GM23248 (cell line): ENCODE data around the gene KIF16B. TPM values are rescaled to one million over a fixed set of nuclear protein-coding genes. Genes with fewer than 3 reads are reported as not detected.

Experiments used
- DNase-seq: peaks from one replicate; pipeline ENCODE4 v3.0.0-alpha.2; 2015
- H2AFZ ChIP-seq: fragments of 200-600 bp; sonication (generic); 2 replicates; pipeline ENCODE4 v1.6.1; 2016; ENCODE audit warnings: antibody characterized with exemption
- H3F3A ChIP-seq: fragments of 200-600 bp; sonication (generic); 2 replicates; pipeline ENCODE4 v1.6.1; 2016; ENCODE audit warnings: mild to moderate bottlenecking, antibody characterized with exemption, mixed run types; ENCODE audit not compliant: insufficient read depth
- H3K27ac ChIP-seq: fragments of 200-600 bp; sonication (generic); 2 replicates; pipeline ENCODE4 v1.5.1; 2016; ENCODE audit warnings: mild to moderate bottlenecking
- H3K27me3 ChIP-seq: fragments of 200-600 bp; sonication (generic); replicated peaks from 2 replicates; pipeline ENCODE4 v1.6.1; 2016; ENCODE audit warnings: mild to moderate bottlenecking; ENCODE audit not compliant: insufficient read depth
- H3K36me3 ChIP-seq: fragments of 200-600 bp; sonication (generic); 2 replicates; pipeline ENCODE4 v1.6.1; 2016; ENCODE audit warnings: low read depth, mild to moderate bottlenecking
- H3K4me1 ChIP-seq: fragments of 200-600 bp; sonication (generic); 2 replicates; pipeline ENCODE4 v1.6.1; 2016; ENCODE audit warnings: mild to moderate bottlenecking; ENCODE audit not compliant: insufficient read depth
- H3K4me2 ChIP-seq: fragments of 200-600 bp; sonication (generic); one replicate; pipeline ENCODE4 v1.6.1; 2016; ENCODE audit warnings: mild to moderate bottlenecking; ENCODE audit not compliant: unreplicated experiment
- H3K4me3 ChIP-seq: fragments of 200-600 bp; sonication (generic); 2 replicates; pipeline ENCODE4 v1.5.1; 2016; ENCODE audit warnings: mild to moderate bottlenecking
- H3K79me2 ChIP-seq: fragments of 200-600 bp; sonication (generic); 2 replicates; pipeline ENCODE4 v1.6.1; 2016; ENCODE audit warnings: mild to moderate bottlenecking; ENCODE audit not compliant: insufficient read depth
- H3K9ac ChIP-seq: fragments of 200-600 bp; sonication (generic); 2 replicates; pipeline ENCODE4 v1.6.1; 2016; ENCODE audit warnings: mild to moderate bottlenecking
- H3K9me2 ChIP-seq: fragments of 200-600 bp; sonication (generic); 2 replicates; pipeline ENCODE4 v1.6.1; 2016; ENCODE audit warnings: mixed run types, mild to moderate bottlenecking, moderate library complexity; ENCODE audit not compliant: insufficient read depth
- H3K9me3 ChIP-seq: fragments of 200-600 bp; sonication (generic); one replicate; pipeline ENCODE4 v1.6.1; 2017; ENCODE audit warnings: low read depth
- H4K20me1 ChIP-seq: fragments of 200-600 bp; sonication (generic); 2 replicates; pipeline ENCODE4 v1.6.0; 2016; ENCODE audit not compliant: insufficient read depth
- EZH2 ChIP-seq: fragments of 200-600 bp; sonication (generic); IDR thresholded peaks from 2 replicates; pipeline ENCODE4 v1.6.1; 2018; ENCODE audit warnings: antibody characterized with exemption, mild to moderate bottlenecking; ENCODE audit not compliant: insufficient read depth, poor library complexity, severe bottlenecking
- EZH2phosphoT487 ChIP-seq: fragments of 200-600 bp; sonication (generic); IDR thresholded peaks from 2 replicates; pipeline ENCODE4 v1.6.1; 2018; ENCODE audit warnings: antibody characterized with exemption, moderate library complexity, mild to moderate bottlenecking, low read depth; ENCODE audit not compliant: insufficient read depth
- WGBS, 2 experiments: methylation state at CpG; one replicate each; pipeline ENCODE4 v1.1.6; 2015 to 2017; ENCODE audit warnings: low lambda C conversion rate in 2 of 2, low coverage in 1 of 2; ENCODE audit errors: missing lambda C conversion rate in 2 of 2; 5-methylcytosine and 5-hydroxymethylcytosine counted together
- in situ Hi-C: fragments of 300-500 bp; cut with MboI; formaldehyde crosslinking; loops from 2 replicates; pipeline ENCODE4 v1.15.0; 2020
- polyA plus RNA-seq: library from polyadenylated mRNA; unstranded; fragments of >200 nt; fragmentation: Nextera tagmentation; extraction: Ambion mirVana; gene quantifications from 2 replicates; pipeline ENCODE4 v1.2.1, GENCODE V29; 2016
- total RNA-seq: library from RNA; depleted of rRNA; stranded (reverse); fragments of >200 nt; shearing (Covaris generic); gene quantifications from 2 replicates; pipeline ENCODE4 v1.2.3, GENCODE V29; 2014

Gene KIF16B
- total and polyA plus RNA-seq, 2 experiments from 2014 or later, result 1.7 to 2.6 TPM

DNA sequence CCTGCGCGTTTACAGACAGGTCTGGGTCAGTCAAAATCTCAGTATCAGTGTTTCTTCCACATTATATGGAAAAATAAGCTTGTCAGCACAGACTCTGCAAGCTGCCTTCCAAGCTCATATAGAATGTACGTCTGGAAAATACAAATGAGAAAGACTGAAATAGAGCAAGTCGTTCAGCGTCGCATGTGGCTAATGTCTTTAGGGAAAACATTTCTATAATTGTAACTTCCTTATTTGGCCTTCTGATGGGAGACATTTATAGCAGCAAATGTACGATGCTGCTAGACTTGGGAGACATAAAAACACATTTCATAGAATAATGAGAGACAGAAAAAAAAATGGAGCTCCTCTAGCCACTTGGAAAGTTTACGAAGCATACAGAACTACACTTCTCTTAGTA lies 122.2 kb downstream of the KIF16B start:
- H3K36me3 ChIP-seq, result no peaks in the 10 kb centered on the region
- in situ Hi-C loops, result no loop called here
- no peak overlapping the region for H2AFZ ChIP-seq
- DNase-seq, result no peak
- H3K4me2 ChIP-seq, result no peak overlapping the region
- TF ChIP-seq EZH2, result no peak
- TF ChIP-seq EZH2phosphoT487, result no peak
- H3K9ac ChIP-seq, result no peak overlapping the region
- WGBS, 2 experiments, result 83 to 89% methylated on average over 8 of the region's 8 CpGs
- H3K9me2 ChIP-seq, result no peaks in the 10 kb centered on the region
- H3K27ac ChIP-seq, result no peak overlapping the region
- H3F3A ChIP-seq, result no peaks in the 10 kb centered on the region
- no peaks in the 10 kb centered on the region for H4K20me1 ChIP-seq
- H3K4me1 ChIP-seq, result no peaks in the 10 kb centered on the region
- H3K79me2 ChIP-seq, result no peaks in the 10 kb centered on the region
- no peaks in the 10 kb centered on the region for H3K9me3 ChIP-seq
- no peak overlapping the region for H3K4me3 ChIP-seq
- no peaks in the 10 kb centered on the region for H3K27me3 ChIP-seq

DNA sequence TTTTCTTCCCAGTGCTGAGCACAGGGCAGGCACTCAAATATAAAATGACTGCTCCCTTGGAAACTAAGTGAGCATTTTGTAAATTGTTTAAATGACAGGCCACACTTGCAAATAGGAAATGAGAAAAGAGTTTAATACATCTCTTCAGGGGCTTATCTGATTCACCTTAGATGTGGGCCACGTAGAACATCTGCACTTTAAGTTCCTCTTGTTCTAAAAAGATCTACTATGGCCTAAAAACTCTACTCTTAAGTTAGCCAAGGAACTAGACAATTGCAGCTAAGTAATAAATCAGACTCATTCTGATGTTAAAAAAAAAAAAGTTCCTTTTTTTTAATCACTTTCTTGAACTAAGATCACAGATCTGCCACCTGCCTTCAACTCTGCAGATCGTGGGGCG lies 126.3 kb downstream of the KIF16B start:
- no peak overlapping the region for H3K27ac ChIP-seq
- no peaks in the 10 kb centered on the region for H3F3A ChIP-seq
- H3K4me1 ChIP-seq, result no peaks in the 10 kb centered on the region
- no peak overlapping the region for H2AFZ ChIP-seq
- H3K9me2 ChIP-seq, result no peaks in the 10 kb centered on the region
- no peak overlapping the region for H3K9ac ChIP-seq
- no peak overlapping the region for H3K4me3 ChIP-seq
- H3K9me3 ChIP-seq, result no peaks in the 10 kb centered on the region
- DNase-seq, result no peak
- 66 to 67% methylated on average over 3 of the region's 3 CpGs for WGBS, 2 experiments
- no peaks in the 10 kb centered on the region for H4K20me1 ChIP-seq
- no peak overlapping the region for H3K4me2 ChIP-seq
- H3K79me2 ChIP-seq, result no peaks in the 10 kb centered on the region
- TF ChIP-seq EZH2 (no peak), EZH2phosphoT487 (no peak)
- no peaks in the 10 kb centered on the region for H3K27me3 ChIP-seq
- in situ Hi-C loops, result no loop called here
- no peaks in the 10 kb centered on the region for H3K36me3 ChIP-seq

DNA sequence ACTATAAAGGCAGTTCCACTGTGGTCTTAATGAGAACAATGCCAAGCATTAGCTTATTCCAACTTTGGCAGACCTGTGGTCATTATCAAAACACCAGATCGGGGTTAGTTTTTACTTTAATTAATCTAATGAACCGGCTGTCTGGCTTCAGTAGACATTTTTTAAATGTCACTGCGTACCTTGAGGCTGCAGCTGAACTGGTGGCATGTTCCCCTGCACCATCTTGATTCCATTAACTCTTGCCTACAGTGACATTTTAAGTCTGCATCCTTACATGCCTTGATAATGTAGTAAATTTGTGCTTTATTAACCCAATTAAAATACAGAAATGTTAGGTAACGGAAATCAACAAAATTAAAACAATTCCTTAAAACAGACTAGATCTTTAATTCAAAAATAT lies 127.0 kb downstream of the KIF16B start:
- TF ChIP-seq EZH2phosphoT487 (no peak), EZH2 (no peak)
- no peak overlapping the region for H3K27ac ChIP-seq
- H3K79me2 ChIP-seq, result no peaks in the 10 kb centered on the region
- no peaks in the 10 kb centered on the region for H3F3A ChIP-seq
- H3K4me3 ChIP-seq, result no peak overlapping the region
- H2AFZ ChIP-seq, result no peak overlapping the region
- H3K9ac ChIP-seq, result no peak overlapping the region
- no peaks in the 10 kb centered on the region for H4K20me1 ChIP-seq
- no peaks in the 10 kb centered on the region for H3K27me3 ChIP-seq
- in situ Hi-C loops, result no loop called here
- 82 to 89% methylated on average over 4 of the region's 4 CpGs for WGBS, 2 experiments
- H3K9me3 ChIP-seq, result no peaks in the 10 kb centered on the region
- H3K9me2 ChIP-seq, result no peaks in the 10 kb centered on the region
- H3K4me1 ChIP-seq, result no peaks in the 10 kb centered on the region
- no peak overlapping the region for H3K4me2 ChIP-seq
- H3K36me3 ChIP-seq, result no peaks in the 10 kb centered on the region
- DNase-seq, result no peak

DNA sequence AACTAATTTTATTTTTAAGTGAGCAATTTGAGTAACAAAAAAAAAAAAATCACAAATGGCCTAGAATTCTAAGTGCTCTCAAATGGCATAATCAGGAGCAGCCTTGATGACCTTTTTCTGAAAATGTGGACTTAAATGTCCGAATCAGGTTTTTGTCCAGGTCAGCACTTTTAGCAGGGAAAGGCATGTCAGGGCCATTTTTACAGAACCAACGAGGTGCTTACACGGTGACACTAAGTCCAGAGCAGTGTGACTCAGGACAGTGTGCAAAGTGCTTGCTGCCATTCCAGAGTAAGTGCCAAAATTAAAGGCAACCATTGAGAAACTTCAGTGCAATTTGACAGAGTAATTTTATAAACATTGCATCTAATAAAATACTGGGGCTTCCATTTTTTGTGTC lies 127.8 kb downstream of the KIF16B start:
- Histone ChIP-seq H3K9me2 (no peaks in the 10 kb centered on the region), H4K20me1 (no peaks in the 10 kb centered on the region), H3K79me2 (no peaks in the 10 kb centered on the region), H2AFZ (no peak overlapping the region), H3K4me1 (no peaks in the 10 kb centered on the region), H3K4me2 (no peak overlapping the region), H3F3A (no peaks in the 10 kb centered on the region), H3K27ac (no peak overlapping the region), H3K9ac (no peak overlapping the region), H3K27me3 (no peaks in the 10 kb centered on the region), H3K36me3 (no peaks in the 10 kb centered on the region), H3K9me3 (no peaks in the 10 kb centered on the region), H3K4me3 (no peak overlapping the region)
- WGBS, 2 experiments, result 47 to 55% methylated on average over 3 of the region's 3 CpGs
- no peak for DNase-seq
- in situ Hi-C loops, result no loop called here
- no peak for TF ChIP-seq EZH2
- TF ChIP-seq EZH2phosphoT487, result no peak

DNA sequence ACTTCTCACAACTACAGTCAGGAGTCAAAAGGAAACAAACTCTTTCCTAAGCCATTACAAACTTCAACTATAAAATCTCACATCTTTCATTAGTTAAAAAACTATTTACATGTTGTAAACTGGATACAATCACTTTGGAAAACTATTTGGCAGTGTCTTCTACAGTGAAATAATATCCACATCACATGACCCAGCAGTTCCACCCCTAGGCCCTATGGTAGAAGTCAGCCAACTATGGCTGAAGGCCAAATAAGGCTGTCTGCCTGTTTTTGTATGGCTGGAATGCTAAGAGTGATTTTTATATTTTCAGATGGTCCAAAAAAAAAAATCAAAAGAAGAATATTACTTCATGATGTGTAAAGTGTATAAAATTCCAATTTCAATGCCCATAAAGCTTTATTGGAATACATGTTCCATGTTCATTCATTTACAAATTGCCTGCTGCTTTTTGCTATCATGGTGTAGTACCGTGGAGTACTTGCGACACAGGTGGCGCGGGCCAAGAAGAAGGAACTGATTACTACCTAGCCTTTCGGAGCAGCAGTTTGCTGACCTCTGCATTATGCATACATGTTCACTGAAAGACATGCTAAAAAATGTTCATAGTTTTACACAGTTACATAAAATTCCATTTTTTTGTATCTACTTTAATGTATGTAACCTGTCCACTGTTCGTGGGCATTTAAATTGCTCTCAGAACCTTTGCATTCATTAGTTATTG lies 129.0 kb downstream of the KIF16B start:
- Histone ChIP-seq H4K20me1 (no peaks in the 10 kb centered on the region), H3K27ac (no peak overlapping the region), H3K9me3 (no peaks in the 10 kb centered on the region), H3F3A (no peaks in the 10 kb centered on the region), H3K79me2 (no peaks in the 10 kb centered on the region), H3K4me3 (no peak overlapping the region), H3K4me1 (no peaks in the 10 kb centered on the region), H3K9me2 (no peaks in the 10 kb centered on the region), H3K9ac (no peak overlapping the region), H3K36me3 (no peaks in the 10 kb centered on the region), H3K4me2 (no peak overlapping the region), H2AFZ (no peak overlapping the region), H3K27me3 (no peaks in the 10 kb centered on the region)
- WGBS, 2 experiments, result 81 to 83% methylated on average over 6 of the region's 6 CpGs
- no peak for DNase-seq
- TF ChIP-seq EZH2 (no peak), EZH2phosphoT487 (no peak)
- in situ Hi-C loops, result no loop called here
